HepG2 (cell line): ENCODE data around the gene RUNDC1. TPM values are rescaled to one million over a fixed set of nuclear protein-coding genes. Genes with fewer than 3 reads are reported as not detected.
A peak's percentile ranks its signal among the peaks of the same experiment; 100 is the strongest.

Source experiments
- ATAC-seq: fragments of 200-7000 bp; cut with Tn5 transposase; 3 replicates; pipeline ENCODE4 v1.9.1; 2020; ENCODE audit warnings: mild to moderate bottlenecking, moderate library complexity
- BruUV-seq: library from RNA; stranded (reverse); fragments of 400-500 nt; replicated peaks from 2 replicates; lab custom pipeline; 2021; lab: Mats Ljungman, UMichigan
- CTCF ChIA-PET: fragments of 300-600 bp; formaldehyde crosslinking; extraction: SDS; loops from one replicate; lab custom pipeline; 2021; ENCODE audit warnings: low total read pairs, inconsistent platforms, low intra/inter-chr PET ratio; lab: Yijun Ruan, JAX
- POLR2A ChIA-PET: fragments of 350-600 bp; sonication (Branson Sonifier 250); formaldehyde crosslinking; loops from one replicate; lab custom pipeline; 2020; ENCODE audit warnings: antibody characterized with exemption, inconsistent platforms; lab: Yijun Ruan, JAX
- DNase-seq: peaks from one replicate; pipeline ENCODE4 v3.0.0-alpha.2; 2015; ENCODE audit warnings: low spot score
- FAIRE-seq: peaks from 3 replicates; lab custom pipeline; 2011; peaks lifted over from hg19 to GRCh38; lab: Jason Lieb, UNC
- H2AFZ ChIP-seq: one replicate; pipeline ENCODE4 v1.6.1; 2011; ENCODE audit warnings: low read length, inconsistent platforms
- H3K27ac ChIP-seq: fragments of 300-600 bp; 3 replicates; pipeline ENCODE4 v1.8.0; 2011; ENCODE audit warnings: mixed run types, mild to moderate bottlenecking, mixed read lengths, low read length, inconsistent platforms; ENCODE audit not compliant: insufficient read depth; ENCODE audit errors: extremely low read length
- H3K27me3 ChIP-seq, 2 experiments: fragments of 200-600 bp in 1 of 2; 2 replicates in 1 of 2; 3 replicates in 1 of 2; pipeline versions ENCODE4 v1.6.0 to v1.8.0; 2011; ENCODE audit warnings: low read length in 2 of 2, mild to moderate bottlenecking in 2 of 2, moderate library complexity in 2 of 2, inconsistent platforms in 1 of 2; ENCODE audit not compliant: insufficient read depth in 2 of 2, control insufficient read depth in 1 of 2
- H3K36me3 ChIP-seq, 2 experiments: fragments of 200-600 bp in 1 of 2; replicated peaks in 1 of 2; 2 replicates in 1 of 2; 3 replicates in 1 of 2; pipeline versions ENCODE4 v1.5.1 to v1.8.0; 2011; ENCODE audit warnings: low read length in 2 of 2, inconsistent platforms in 1 of 2; ENCODE audit not compliant: insufficient read depth in 2 of 2, control insufficient read depth in 1 of 2
- H3K4me1 ChIP-seq: 2 replicates; pipeline ENCODE4 v1.5.1; 2012; ENCODE audit warnings: low read length, inconsistent platforms; ENCODE audit not compliant: insufficient read depth
- H3K4me2 ChIP-seq: 2 replicates; pipeline ENCODE4 v1.6.0; 2011; ENCODE audit warnings: low read depth, low read length, inconsistent platforms
- H3K4me3 ChIP-seq, 3 experiments: fragments of 200-600 bp in 1 of 3; sonication (generic), shearing (Covaris generic) in 1 of 3; replicated peaks in 1 of 3; 2 replicates each; pipeline ENCODE4 v1.5.1; 2011 to 2016; ENCODE audit warnings: low read length in 3 of 3, inconsistent platforms in 2 of 3, low read depth in 2 of 3, mild to moderate bottlenecking in 2 of 3, control low read depth in 1 of 3, mixed read lengths in 1 of 3; ENCODE audit not compliant: insufficient read depth in 1 of 3
- H3K79me2 ChIP-seq: one replicate; pipeline ENCODE4 v1.6.1; 2011; ENCODE audit warnings: low read length, inconsistent platforms; ENCODE audit not compliant: insufficient read depth
- H3K9ac ChIP-seq: 2 replicates; pipeline ENCODE4 v1.6.0; 2011; ENCODE audit warnings: mild to moderate bottlenecking, low read depth, low read length, inconsistent platforms; ENCODE audit not compliant: insufficient read depth
- H3K9me3 ChIP-seq: 2 replicates; pipeline ENCODE4 v1.5.1; 2012; ENCODE audit warnings: mild to moderate bottlenecking, low read length
- H4K20me1 ChIP-seq: 2 replicates; pipeline ENCODE4 v1.6.0; 2011; ENCODE audit warnings: inconsistent platforms, mild to moderate bottlenecking, low read length, moderate library complexity; ENCODE audit not compliant: insufficient read depth
- CREB1 ChIP-seq, 2 experiments: fragments of 450-650 bp in 1 of 2; IDR thresholded peaks; 2 replicates each; pipeline ENCODE4 v1.6.1; 2016 to 2017; ENCODE audit warnings: control low read depth in 1 of 2, mild to moderate bottlenecking in 1 of 2, missing compliant biosample characterization in 1 of 2, missing genetic modification characterization in 1 of 2
- ELF3 ChIP-seq: IDR thresholded peaks from 2 replicates; pipeline ENCODE4 v1.6.1; 2016; ENCODE audit warnings: missing genetic modification reagents, missing compliant biosample characterization
- FOXP1 ChIP-seq, 2 experiments: fragments of 450-650 bp in 1 of 2; IDR thresholded peaks; 2 replicates each; pipeline ENCODE4 v1.6.1; 2017 to 2018; ENCODE audit warnings: antibody characterized with exemption in 1 of 2
- GABPA ChIP-seq, 2 experiments: IDR thresholded peaks; 2 replicates each; pipeline ENCODE4 v1.6.1; 2011 to 2016; ENCODE audit warnings: low read depth in 2 of 2, low read length in 1 of 2, missing biosample characterization in 1 of 2, missing genetic modification characterization in 1 of 2
- GTF3A ChIP-seq: sonication (generic); formaldehyde crosslinking; conservative IDR thresholded peaks from 2 replicates; pipeline ENCODE4 v1.4.0; 2020; ENCODE audit warnings: mild to moderate bottlenecking, missing genetic modification reagents
- HOXA9 ChIP-seq: sonication (generic); formaldehyde crosslinking; IDR thresholded peaks from 2 replicates; pipeline ENCODE4 v1.8.1; 2022; ENCODE audit warnings: missing genetic modification reagents, mild to moderate bottlenecking, moderate library complexity, borderline replicate concordance
- KLF16 ChIP-seq, 2 experiments: sonication (generic) in 1 of 2; formaldehyde crosslinking in 1 of 2; IDR thresholded peaks; 2 replicates each; pipeline versions ENCODE4 v1.6.1 to v1.8.0; 2016 to 2023; ENCODE audit warnings: missing genetic modification reagents in 2 of 2, missing compliant biosample characterization in 1 of 2
- MEIS1 ChIP-seq: sonication (generic); formaldehyde crosslinking; IDR thresholded peaks from 2 replicates; pipeline ENCODE4 v1.9.0; 2021; ENCODE audit warnings: mild to moderate bottlenecking, missing genetic modification reagents, moderate library complexity, borderline replicate concordance
- REXO4 ChIP-seq: sonication (generic); formaldehyde crosslinking; IDR thresholded peaks from 2 replicates; pipeline ENCODE4 v1.8.0; 2022; ENCODE audit warnings: missing genetic modification reagents, mild to moderate bottlenecking, borderline replicate concordance
- SIN3B ChIP-seq: fragments of 150-350 bp; IDR thresholded peaks from 2 replicates; pipeline ENCODE4 v1.6.1; 2014; ENCODE audit warnings: low read length
- ZBTB43 ChIP-seq: sonication (generic); formaldehyde crosslinking; conservative IDR thresholded peaks from 2 replicates; pipeline ENCODE4 v1.4.0; 2020; ENCODE audit warnings: missing genetic modification reagents
- ZEB1 ChIP-seq: IDR thresholded peaks from 2 replicates; pipeline ENCODE4 v1.6.1; 2012; ENCODE audit warnings: mild to moderate bottlenecking, low read depth, inconsistent platforms; ENCODE audit not compliant: insufficient replicate concordance
- ZKSCAN8 ChIP-seq: IDR thresholded peaks from 2 replicates; pipeline ENCODE4 v1.6.1; 2016; ENCODE audit warnings: borderline replicate concordance, missing genetic modification reagents, missing compliant biosample characterization
- ZNF678 ChIP-seq: sonication (generic); formaldehyde crosslinking; IDR thresholded peaks from 2 replicates; pipeline ENCODE4 v1.4.0; 2020; ENCODE audit warnings: mild to moderate bottlenecking, missing genetic modification reagents
- ZXDC ChIP-seq: sonication (generic); formaldehyde crosslinking; IDR thresholded peaks from 2 replicates; pipeline ENCODE4 v1.5.0; 2020; ENCODE audit warnings: mild to moderate bottlenecking, missing genetic modification reagents
- WGBS: methylation state at CpG from one replicate; pipeline ENCODE4 v1.1.6; 2017; ENCODE audit warnings: low lambda C conversion rate; 5-methylcytosine and 5-hydroxymethylcytosine counted together
- in situ Hi-C: cut with HindIII; loops from 2 replicates; pipeline ENCODE4 v1.10.0; 2017; ENCODE audit warnings: low pct_unique_long_range_greater_than_20kb; ENCODE audit not compliant: extremely low pct_ligation_motif_present
- intact Hi-C: fragments of 100-400 bp; cut with micrococcal nuclease; formaldehyde crosslinking; loops from one replicate; pipeline ENCODE4 v1.10.0; 2022; ENCODE audit not compliant: unreplicated experiment
- polyA plus RNA-seq, 8 experiments: library from polyadenylated mRNA; depleted of rRNA in 3 of 8; stranded (reverse) in 7 of 8; unstranded in 1 of 8; fragments of >200 nt; fragmentation: Illumina TruSeq in 4 of 8; extraction: Trizol in 4 of 8; gene quantifications; 2 replicates each; pipeline versions ENCODE4 v1.2.1 to v1.2.3, GENCODE V29; 2011 to 2016; ENCODE audit warnings: low read depth in 4 of 8, missing spikeins in 1 of 8, mixed read lengths in 1 of 8; ENCODE audit not compliant: insufficient read depth in 1 of 8
- total RNA-seq, 5 experiments: library from RNA; depleted of rRNA; stranded (reverse); fragments of >200 nt; fragmentation: Illumina TruSeq; extraction: Trizol; gene quantifications; 2 replicates each; pipeline ENCODE4 v1.2.3, GENCODE V29; 2016; ENCODE audit warnings: low read depth in 1 of 5
- TF ChIP-seq, protein P1 (sequence below): sonication (generic); formaldehyde crosslinking; IDR thresholded peaks from 2 replicates; pipeline ENCODE4 v1.5.1; 2020; ENCODE audit warnings: missing genetic modification reagents, mild to moderate bottlenecking, borderline replicate concordance

RUNDC1 gene
- total and polyA plus RNA-seq, 2 of the 13 experiments (the other 11 are each of a cell fraction or from before 2014, with no cell fraction given), result 10.3 to 11.4 TPM

DNA sequence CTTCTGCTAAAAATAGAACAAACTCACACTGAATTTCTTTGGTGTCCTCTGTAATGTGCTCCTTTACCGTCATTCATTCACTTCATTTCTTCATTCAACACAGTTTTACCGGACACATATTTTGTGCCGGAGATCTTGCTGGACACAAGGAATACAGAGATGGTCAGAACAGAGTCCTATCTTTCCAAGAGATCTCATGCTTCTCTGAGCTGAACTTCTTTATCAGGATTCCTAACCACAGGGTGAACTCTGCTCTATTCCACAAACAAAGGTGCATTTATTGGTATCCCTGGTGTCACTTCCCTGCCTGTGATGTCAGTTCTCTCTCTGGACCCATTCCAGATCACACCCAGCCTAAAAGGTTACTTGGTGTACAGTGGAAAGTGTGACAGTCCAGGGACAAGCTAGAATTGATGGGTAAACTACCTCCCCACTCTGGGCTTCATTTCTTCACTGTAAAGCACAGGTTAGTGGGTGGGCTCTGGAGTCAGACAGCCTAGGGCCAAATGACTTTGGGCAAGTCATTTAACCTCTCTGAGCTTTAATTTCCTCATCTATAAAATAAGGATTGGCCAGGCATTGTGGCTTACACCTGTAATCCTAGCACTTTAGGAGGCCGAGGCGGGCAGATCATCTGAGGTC is 30.4 kb downstream of the RUNDC1 start:
- ATAC-seq, result peak; percentile 81
- Histone ChIP-seq H3K79me2 (peaks cover 7% of the 10 kb centered on the region), H3K27ac (peak overlapping the region; percentile 97), H3K4me2 (peak overlapping the region; percentile 81), H3K9me3 (no peaks in the 10 kb centered on the region), H3K9ac (peak overlapping the region; percentile 82), H3K4me1 (peaks cover 85% of the 10 kb centered on the region), H2AFZ (no peak overlapping the region), H3K27me3 (no peaks in the 10 kb centered on the region; a peak in 1 of 5 replicates), H3K36me3 (peaks cover 13 to 27% of the 10 kb centered on the region in 2 experiments; a peak in 4 of 5 replicates), H4K20me1 (no peaks in the 10 kb centered on the region), H3K4me3 (peak overlapping the region; percentile 47 to 55 (median 51); a peak in 4 of 6 replicates)
- ChIA-PET CTCF (no interaction called here), POLR2A (interaction anchor here (0.8 to 8.3 kb wide), 17 partner anchors 9 to 402 kb away, joined by 3 to 162 read pairs (median 8); partner anchors contain the start of genes RETREG3, RND2, RPL27 and RUNDC1)
- in situ Hi-C loops, result no loop called here
- 20% methylated on average over 5 of the region's 5 CpGs for WGBS
- intact Hi-C loops, result loop anchor here (1.0 kb wide), 1 partner anchor 11 kb away; no protein-coding TSS in a partner anchor
- peak; percentile 100 for DNase-seq
- peak; percentile 100 for FAIRE-seq
- BruUV-seq, result no TSS peak
- TF ChIP-seq GABPA (IDR thresholded peaks at IDR 0.05; ENCODE audit: low read depth, low read length) (no peak), GABPA (CRISPR knock-in tag; IDR thresholded peaks at IDR 0.05; ENCODE audit: low read depth) (peak; percentile 41), REXO4 (CRISPR knock-in tag) (no peak), ZBTB43 (peak; percentile 64), ZKSCAN8 (CRISPR knock-in tag) (peak; percentile 57; the same call in 1 of the 2 replicates), ZNF678 (CRISPR knock-in tag) (no peak), FOXP1 (IDR thresholded peaks at IDR 0.05) (peak; percentile 54; the same call in 1 of the 2 replicates), FOXP1 (CRISPR knock-in tag; IDR thresholded peaks at IDR 0.05) (peak; percentile 75), ZEB1 (peak; percentile 76), GTF3A (no peak), KLF16 (CRISPR knock-in tag; IDR thresholded peaks at IDR 0.05) (no peak), MEIS1 (CRISPR knock-in tag) (peak; percentile 70; the same call in 1 of the 2 replicates), CREB1 (IDR thresholded peaks at IDR 0.05) (peak; percentile 82), CREB1 (CRISPR knock-in tag; IDR thresholded peaks at IDR 0.05) (peak; percentile 76), HOXA9 (CRISPR knock-in tag) (no peak), SIN3B (no peak), ZXDC (CRISPR knock-in tag) (no peak), ELF3 (peak; percentile 81)
- TF ChIP-seq, protein P1, sequence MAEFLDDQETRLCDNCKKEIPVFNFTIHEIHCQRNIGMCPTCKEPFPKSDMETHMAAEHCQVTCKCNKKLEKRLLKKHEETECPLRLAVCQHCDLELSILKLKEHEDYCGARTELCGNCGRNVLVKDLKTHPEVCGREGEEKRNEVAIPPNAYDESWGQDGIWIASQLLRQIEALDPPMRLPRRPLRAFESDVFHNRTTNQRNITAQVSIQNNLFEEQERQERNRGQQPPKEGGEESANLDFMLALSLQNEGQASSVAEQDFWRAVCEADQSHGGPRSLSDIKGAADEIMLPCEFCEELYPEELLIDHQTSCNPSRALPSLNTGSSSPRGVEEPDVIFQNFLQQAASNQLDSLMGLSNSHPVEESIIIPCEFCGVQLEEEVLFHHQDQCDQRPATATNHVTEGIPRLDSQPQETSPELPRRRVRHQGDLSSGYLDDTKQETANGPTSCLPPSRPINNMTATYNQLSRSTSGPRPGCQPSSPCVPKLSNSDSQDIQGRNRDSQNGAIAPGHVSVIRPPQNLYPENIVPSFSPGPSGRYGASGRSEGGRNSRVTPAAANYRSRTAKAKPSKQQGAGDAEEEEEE, result peak; percentile 14; the same call in 1 of the 2 replicates
